SK-N-SH (cell line): ENCODE measurements around the gene PRKCA.

Experiments used
- CTCF ChIP-seq: fragments of 200-600 bp; sonication (generic); IDR thresholded peaks from 2 replicates; pipeline ENCODE4 v1.6.1; 2017; ENCODE audit warnings: antibody characterized with exemption, mild to moderate bottlenecking, moderate library complexity
- EZH2phosphoT487 ChIP-seq: fragments of 200-600 bp; sonication (generic); IDR thresholded peaks from 2 replicates; pipeline ENCODE4 v1.6.1; 2017; ENCODE audit warnings: low read depth, mixed run types, mild to moderate bottlenecking, antibody characterized with exemption, moderate library complexity, borderline replicate concordance
- FOXM1 ChIP-seq: IDR thresholded peaks from 2 replicates; pipeline ENCODE4 v1.4.0; 2012; ENCODE audit warnings: low read depth, mild to moderate bottlenecking
- GABPA ChIP-seq: IDR thresholded peaks from 2 replicates; pipeline ENCODE4 v1.4.0; 2012; ENCODE audit warnings: low read depth, mild to moderate bottlenecking
- JUND ChIP-seq: IDR thresholded peaks from 2 replicates; pipeline ENCODE4 v1.4.0; 2012
- POLR2AphosphoS5 ChIP-seq: IDR thresholded peaks from 2 replicates; pipeline ENCODE4 v1.6.1; 2012; ENCODE audit warnings: low read depth, low read length
- RFX5 ChIP-seq: IDR thresholded peaks from 2 replicates; pipeline ENCODE4 v1.6.1; 2012; ENCODE audit warnings: mild to moderate bottlenecking, improper control_type of control experiment, low read length
- RXRA ChIP-seq: IDR thresholded peaks from 2 replicates; pipeline ENCODE4 v1.4.0; 2012; ENCODE audit warnings: low read depth, mild to moderate bottlenecking, borderline replicate concordance
- SIN3A ChIP-seq: IDR thresholded peaks from 2 replicates; pipeline ENCODE4 v1.6.1; 2012; ENCODE audit warnings: low read depth, mild to moderate bottlenecking, low read length, moderate library complexity, borderline replicate concordance
- SMC3 ChIP-seq: IDR thresholded peaks from 2 replicates; pipeline ENCODE4 v1.6.1; 2012; ENCODE audit warnings: low read depth, low read length, improper control_type of control experiment
- TAF1 ChIP-seq: IDR thresholded peaks from 2 replicates; pipeline ENCODE4 v1.6.1; 2012; ENCODE audit warnings: low read depth, mild to moderate bottlenecking, low read length, moderate library complexity, borderline replicate concordance
- YY1 ChIP-seq: IDR thresholded peaks from 2 replicates; pipeline ENCODE4 v1.4.0; 2012; ENCODE audit warnings: low read depth, mild to moderate bottlenecking

- TF ChIP-seq EZH2phosphoT487 (no peak), CTCF (no peak), GABPA (no peak), TAF1 (no peak), POLR2AphosphoS5 (no peak), SIN3A (no peak), RXRA (no peak), SMC3 (no peak), FOXM1 (no peak), YY1 (no peak), JUND (no peak), RFX5 (no peak)
Observed at GRCh38 chr17:66793814-66794213, 491.4 kb downstream of the PRKCA start.
